WI38 (cell line): Measurements from ENCODE around the gene VASH2.
"Not testable (repeated sequence)": the region's sequence is repeated elsewhere in the genome, so short reads cannot be mapped to it uniquely, and the experiment has no call there.

Experiments
- H3K4me3 ChIP-seq: 2 replicates; pipeline ENCODE4 v1.5.1; 2011; ENCODE audit warnings: low read depth, mild to moderate bottlenecking, control low read depth, low read length
- CTCF ChIP-seq: IDR thresholded peaks from 2 replicates; pipeline ENCODE4 v1.5.1; 2012; ENCODE audit warnings: low read depth, mild to moderate bottlenecking, control low read depth, low read length

The VASH2 gene

DNA sequence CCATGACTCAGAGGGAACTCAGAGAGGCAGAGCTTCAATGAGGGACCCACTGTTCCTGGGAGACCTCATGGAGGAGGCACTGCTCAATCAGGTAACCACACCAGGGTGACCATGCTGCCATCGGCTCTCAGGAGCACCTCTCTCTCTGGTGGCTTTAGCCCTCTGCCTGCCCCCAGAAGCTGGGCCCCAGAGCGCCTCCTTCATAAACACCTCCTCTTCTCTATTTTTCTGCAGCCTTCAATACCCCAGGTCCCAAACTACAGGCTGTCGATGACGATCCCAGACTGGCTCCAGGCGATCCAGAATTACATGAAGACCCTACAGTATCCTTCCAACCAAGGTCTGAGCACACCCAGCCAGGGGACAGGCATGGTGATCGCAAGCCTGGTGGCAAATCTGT is 10.6 kb downstream of the VASH2 start:
- no peak overlapping the region for H3K4me3 ChIP-seq

DNA sequence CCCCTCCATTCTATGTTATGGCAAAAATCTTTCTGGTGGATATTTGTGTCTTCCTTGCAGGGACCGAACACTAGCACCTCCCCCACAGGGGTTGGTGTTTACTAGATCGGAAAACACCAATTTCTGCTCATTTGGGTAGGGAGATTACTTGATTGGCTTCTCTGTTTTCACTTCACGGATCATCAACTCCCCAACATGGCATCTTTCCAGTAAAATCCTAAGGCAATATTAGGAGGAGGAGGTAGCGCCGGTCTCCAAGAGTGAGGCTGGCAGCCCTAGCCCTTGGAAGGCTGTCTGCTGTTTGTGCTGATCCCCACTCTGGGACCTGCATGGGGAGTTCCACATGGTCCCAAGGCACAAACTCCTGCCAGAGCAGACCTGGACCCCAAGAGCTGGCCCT is 12.2 kb downstream of the VASH2 start:
- H3K4me3 ChIP-seq, result no peak overlapping the region
- TF ChIP-seq CTCF, result no peak

More for the DNA sequence above, 10.6 kb downstream of the VASH2 start:
- no peak for TF ChIP-seq CTCF

GRCh38 chr1:212964102-212964501 is 13.8 kb downstream of the VASH2 start:
- TF ChIP-seq CTCF, result no peak
- H3K4me3 ChIP-seq, result no peak overlapping the region

- H3K4me3 ChIP-seq, result not testable (repeated sequence)
Observed at GRCh38 chr1:212964993-212965392, 14.7 kb downstream of the VASH2 start.

- no peak overlapping the region for H3K4me3 ChIP-seq
- TF ChIP-seq CTCF, result no peak
Observed at GRCh38 chr1:212966616-212967015, 16.3 kb downstream of the VASH2 start.

- H3K4me3 ChIP-seq, result no peak overlapping the region
- TF ChIP-seq CTCF, result peak; percentile 70
Observed at GRCh38 chr1:212967801-212968200, 17.5 kb downstream of the VASH2 start.

DNA sequence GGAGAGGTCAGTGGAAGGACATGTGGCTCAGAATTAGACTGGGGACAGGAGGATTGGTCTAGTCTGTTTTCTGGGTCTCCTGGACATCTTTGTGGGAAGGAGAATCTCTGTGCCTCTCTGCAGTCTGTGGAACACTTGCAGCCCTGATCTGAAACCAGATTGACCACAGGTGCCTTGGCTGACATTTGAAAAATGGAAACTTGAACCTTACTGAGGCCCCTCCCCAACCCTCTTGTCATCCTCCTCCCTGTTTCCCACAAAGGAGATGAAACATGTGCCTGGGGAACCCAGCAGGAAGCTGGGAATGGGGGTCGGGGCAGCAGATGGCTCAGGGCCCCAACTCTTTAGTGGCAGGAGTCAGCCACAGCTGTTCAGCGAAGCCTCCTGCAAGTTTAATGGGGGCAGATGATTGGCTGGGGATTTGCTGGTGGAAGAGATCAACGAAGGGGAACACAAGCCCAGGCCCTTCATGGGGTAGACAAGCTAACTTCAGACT is 18.1 kb downstream of the VASH2 start:
- TF ChIP-seq CTCF, result no peak
- H3K4me3 ChIP-seq, result no peak overlapping the region

GRCh38 chr1:212970085-212970484 is 19.7 kb downstream of the VASH2 start:
- TF ChIP-seq CTCF, result no peak
- no peak overlapping the region for H3K4me3 ChIP-seq
